RPMI7951 (cell line): ENCODE measurements around the gene STX1B. TPM values are rescaled to one million over a fixed set of nuclear protein-coding genes. Genes with fewer than 3 reads are reported as not detected.
"Not testable (repeated sequence)": the region's sequence is repeated elsewhere in the genome, so short reads cannot be mapped to it uniquely, and the experiment has no call there.

Experiments used
- DNase-seq: peaks from one replicate; pipeline ENCODE4 v3.0.0-alpha.2; 2012; ENCODE audit warnings: low read depth
- total RNA-seq: library from RNA; depleted of rRNA; stranded (reverse); fragments of >200 nt; shearing (Covaris generic); gene quantifications from 2 replicates; pipeline ENCODE4 v1.2.3, GENCODE V29; 2014

The STX1B gene
- total RNA-seq, 1 experiment from 2014 or later, result 0.60 TPM

DNA sequence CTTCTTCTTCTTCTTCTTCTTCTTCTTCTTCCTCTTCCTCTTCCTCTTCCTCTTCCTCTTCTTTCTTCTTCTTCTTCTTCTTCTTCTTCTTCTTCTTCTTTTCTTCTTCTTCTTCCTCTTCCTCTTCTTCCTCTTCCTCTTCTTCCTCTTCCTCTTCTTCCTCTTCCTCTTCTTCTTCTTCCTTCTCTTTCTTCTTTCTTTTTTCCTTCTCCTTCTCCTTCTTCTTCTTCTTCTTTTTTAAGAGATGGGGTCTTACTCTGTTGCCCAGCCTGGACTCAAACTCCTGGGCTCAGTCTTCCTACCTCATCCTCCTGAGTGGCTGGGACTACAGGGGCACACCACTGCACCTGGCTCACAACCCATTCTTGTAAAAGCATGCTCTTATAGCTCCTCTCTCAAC lies 2.9 kb upstream of the STX1B start:
- DNase-seq, result not testable (repeated sequence)

DNA sequence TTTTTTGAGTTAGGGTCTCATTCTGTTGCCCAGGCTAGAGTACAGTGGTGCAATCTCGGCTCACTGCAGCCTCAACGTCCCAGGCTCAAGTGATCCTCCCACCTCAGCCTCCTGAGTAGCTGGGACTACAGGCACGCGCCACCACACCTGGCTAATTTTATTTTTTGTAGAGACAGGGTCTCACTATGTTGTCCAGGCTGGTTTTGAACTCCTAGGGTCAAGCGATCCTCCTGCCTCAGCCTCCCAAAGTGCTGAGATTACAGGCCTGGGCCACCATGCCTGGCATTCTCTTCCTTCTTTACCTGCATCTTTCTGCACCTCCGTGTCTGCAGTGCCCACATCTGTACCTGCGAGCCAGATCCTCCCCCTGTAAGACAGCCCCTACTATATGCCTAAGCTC lies 1.4 kb upstream of the STX1B start:
- not testable (repeated sequence) for DNase-seq

DNA sequence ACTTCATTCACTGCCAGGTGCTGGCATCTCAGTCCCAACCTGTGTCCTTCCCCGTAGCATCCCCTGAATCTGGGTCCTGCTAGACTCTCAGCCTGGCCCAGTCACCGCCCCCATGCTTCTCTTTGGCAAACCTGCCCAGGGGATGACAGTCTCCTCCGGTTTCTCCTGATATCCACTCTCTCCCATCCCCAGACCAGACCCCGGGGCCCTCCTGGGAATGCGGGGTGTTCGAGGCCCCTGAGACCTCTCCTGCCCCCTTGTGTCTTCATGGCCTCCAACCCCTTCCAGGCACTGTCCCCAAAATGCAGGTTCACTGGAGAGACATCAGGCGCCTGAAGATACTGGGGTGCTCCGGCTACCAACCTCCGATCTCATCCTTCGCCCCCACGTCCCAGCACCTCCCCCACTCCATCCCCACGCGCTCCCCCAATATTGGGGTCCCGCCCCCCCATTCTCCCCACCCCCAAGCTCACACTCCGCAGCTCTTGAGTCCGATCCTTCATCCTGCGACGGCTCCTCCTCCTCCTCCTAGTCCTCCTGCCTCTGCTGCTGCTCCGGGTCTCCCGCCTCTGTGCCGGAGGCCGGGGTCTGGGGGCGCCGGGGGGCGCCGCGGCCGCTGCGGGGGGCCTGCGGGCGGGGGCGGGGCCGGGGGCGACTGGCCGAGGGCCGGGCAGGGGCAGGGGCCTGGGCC lies 399 bp downstream of the STX1B start:
- no peak for DNase-seq

DNA sequence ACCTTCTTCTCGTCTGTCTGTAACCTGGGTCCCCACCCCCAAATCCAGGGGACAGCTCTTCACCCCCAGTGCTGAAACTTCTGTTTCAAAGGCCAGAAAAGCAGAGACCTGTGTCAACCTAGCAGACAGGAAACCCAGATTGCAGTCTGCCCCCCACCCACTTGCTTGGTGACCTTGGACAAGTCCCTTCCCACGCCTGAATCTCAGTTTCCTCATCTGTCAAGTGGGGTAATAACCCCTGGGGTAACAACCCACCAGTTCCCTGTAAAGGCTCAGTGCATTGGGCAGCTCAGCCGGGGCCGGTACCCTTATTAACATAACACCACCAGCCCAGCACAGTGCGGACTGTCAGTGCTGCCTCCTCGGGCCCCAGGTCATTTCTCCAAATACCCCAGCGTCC lies 1.3 kb downstream of the STX1B start:
- no peak for DNase-seq

GRCh38 chr16:31008551-31008950 lies 1.9 kb downstream of the STX1B start:
- no peak for DNase-seq

- DNase-seq, result peak; percentile 64
These were observed 2.3 kb downstream of the STX1B start for GRCh38 chr16:31008149-31008548.

DNA sequence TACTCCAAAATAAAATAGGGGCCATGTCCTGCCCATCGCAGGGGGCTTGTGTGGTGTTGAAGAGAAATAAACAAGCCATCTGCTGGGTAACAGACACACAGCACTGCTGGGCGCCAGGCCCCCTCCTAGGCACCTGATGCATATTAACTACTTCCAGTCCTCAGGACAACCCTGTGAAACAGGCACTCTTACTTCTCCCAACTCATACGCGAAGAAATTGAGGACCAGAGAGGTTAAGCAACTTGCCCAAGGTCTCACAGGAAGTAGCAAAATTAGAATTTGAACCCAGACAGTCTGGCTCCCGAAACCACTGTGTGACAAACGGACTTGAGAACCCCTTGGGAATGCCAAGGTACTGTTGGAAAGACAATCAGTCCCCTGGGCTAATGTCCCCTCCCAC lies 2.8 kb downstream of the STX1B start:
- DNase-seq, result no peak

- DNase-seq, result no peak
These were observed 3.8 kb downstream of the STX1B start for GRCh38 chr16:31006589-31006988.

DNA sequence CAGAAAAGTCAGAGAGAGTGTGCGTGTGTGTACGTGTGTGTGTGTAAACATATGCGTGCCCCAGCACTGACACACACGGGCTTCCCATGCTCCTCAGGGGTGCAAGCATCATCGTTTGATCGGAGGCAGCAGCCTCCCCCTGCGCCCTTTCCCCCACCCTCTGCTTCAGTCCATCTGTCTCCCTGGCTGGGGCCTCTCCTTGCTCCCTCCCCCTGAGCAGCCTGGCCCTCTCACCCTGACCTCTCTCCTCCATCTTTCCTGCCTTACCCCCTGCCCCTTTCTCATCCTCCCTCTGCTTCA lies 4.4 kb downstream of the STX1B start:
- no peak for DNase-seq

DNA sequence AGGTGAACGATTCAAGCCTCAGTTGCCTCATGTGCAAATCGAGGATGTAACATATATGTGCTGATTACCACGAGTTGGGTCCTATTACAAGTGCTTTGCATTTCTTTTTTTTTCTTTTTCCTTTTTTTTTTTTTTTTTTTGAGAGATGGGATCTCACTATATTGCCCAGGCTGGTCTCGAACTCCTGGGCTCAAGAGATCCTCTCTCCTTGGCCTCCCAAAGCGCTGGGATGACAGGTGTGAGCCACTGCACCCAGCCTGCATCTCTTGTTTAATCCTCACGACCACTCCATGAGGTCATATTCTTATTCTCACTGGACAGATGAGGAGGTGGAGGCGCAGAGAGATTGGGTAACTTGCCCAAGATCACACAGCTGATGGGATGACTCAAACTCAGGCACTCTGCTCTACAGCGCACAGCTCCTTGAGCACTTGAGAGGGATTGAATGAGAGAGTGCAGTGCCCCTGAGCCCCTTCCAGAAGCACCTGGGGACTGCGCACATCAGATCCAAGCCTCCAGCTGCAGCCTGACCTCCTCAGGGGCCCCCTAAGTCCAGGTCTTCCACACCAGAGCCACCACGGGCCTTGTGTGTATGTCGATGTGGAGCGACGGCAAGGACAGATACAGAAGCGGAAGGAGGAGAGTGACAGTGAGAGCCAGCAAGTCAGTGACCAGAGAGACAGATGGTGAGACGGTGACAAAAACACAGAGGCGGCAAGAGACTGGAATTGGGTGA lies 4.9 kb downstream of the STX1B start:
- DNase-seq, result no peak

- no peak for DNase-seq
These were observed 5.8 kb downstream of the STX1B start for GRCh38 chr16:31004658-31005057.

DNA sequence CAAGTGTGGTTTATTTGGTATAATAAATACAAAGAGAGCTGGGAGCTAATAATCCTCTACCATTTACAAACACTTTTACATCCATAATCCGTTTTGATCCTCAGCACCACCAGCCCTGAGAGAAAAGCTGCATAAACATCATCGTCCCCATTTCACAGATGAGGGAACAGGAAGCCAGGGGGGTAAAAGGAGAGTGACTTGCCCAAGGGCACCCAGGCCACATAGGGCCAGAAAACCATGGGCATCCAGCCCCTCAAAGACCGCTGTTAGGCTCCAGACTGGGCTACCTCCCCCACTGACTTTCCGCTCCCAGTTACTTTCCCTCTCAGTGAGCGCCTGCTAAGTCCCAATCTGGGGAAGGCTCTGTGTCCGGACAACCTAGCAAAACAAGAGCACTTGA lies 6.7 kb downstream of the STX1B start:
- no peak for DNase-seq

DNA sequence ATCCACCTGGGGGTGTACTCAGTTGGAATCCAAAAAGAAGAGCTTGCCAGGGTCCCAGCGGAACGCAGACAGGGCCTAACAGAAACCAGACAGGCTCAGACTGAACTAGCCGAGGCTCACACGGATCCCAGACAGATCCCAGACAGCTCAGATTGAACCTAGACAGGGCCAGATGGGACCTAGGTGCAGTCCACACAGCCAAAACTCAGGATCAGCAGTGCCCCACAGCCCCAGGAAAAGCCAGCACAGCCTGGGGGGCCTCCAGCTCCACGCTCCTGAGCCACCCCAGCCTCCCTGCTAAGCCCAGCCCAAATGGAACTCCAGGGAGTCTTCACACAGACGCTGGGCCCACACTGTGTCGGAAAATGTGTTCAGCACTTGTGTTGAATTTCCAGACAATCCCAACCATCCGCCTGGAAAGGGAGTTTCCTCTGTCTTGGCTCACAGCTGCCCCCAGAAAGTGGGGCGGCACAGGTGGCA lies 7.5 kb downstream of the STX1B start:
- DNase-seq, result no peak

- no peak for DNase-seq
These were observed 8.2 kb downstream of the STX1B start for GRCh38 chr16:31002250-31002700.

GRCh38 chr16:31001507-31002249 lies 8.8 kb downstream of the STX1B start:
- no peak for DNase-seq

DNA sequence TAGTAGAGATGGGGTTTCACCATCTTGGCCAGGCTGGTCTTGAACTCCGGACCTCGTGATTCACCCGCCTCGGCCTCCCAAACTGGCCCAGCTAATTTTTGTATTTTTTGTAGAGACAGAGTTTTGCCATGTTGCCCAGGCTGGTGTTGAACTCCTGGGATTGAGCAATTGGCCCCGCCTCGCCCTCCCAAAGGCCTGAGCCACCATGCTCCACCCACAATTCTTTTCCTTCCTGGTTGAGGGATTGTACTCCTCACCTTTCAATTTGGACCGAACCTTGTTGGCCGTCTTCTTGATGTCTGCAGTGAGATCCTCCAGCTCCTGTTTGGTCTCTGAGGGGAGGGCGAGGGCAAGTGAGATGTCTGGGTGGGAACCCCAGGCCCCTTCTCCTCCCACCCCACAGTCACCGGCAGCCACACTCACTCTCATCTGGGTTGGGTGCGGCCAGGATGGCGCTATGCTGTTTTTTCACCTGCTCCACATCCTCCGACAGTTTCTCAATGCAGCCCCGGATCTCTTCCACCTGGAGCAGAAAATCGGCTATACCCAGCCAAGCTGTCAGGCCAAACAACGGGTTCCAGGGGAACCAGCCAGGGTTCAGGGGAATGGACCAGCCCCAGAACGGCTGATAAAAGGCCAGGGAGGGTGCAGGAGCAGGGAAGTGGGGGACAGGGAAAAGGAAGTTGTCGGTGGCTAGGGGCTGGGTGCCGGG lies 9.6 kb downstream of the STX1B start:
- no peak for DNase-seq

DNA sequence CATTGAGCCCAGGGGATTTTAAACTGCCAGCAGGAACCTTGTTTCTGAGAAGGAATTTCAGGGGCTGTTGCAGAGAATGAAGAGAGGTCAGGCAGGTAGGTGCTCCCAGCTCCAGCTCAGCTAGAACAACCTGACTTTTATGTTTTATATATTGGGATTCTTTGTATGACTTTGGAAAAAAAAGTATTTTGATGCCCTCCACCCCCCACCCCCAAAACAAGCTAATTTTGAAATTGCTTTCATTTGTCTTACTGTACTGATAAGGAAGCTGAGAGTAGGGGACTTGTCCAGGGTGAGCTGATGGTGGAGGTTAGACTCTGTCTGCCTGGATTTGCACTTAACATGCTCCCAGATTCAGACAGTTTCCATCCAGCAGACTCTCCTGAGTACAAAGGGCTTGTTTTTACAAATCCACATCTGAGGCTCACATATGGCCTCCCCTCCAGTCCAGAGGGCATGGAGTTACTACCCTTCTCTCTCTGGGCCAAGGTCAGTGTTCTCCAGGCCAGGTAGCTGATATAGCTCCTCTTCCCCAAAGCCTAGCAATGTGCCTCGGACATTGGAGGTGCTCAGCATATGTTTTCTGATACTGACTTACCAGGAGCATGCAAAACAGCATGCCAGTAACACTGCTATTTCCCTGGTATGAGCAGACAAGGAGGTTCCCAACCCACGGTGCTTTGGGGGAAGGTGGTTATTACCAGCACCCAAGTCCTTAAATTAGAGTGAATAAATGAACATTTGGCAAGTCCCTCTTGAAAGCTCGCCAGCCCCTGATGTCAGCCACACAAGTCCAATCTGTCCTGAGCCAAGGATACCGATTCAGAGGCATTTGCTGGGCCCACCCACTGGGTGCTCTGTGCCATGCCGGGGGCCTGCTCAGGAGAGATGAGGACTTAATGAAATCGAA lies 11.3 kb downstream of the STX1B start:
- DNase-seq, result no peak

DNA sequence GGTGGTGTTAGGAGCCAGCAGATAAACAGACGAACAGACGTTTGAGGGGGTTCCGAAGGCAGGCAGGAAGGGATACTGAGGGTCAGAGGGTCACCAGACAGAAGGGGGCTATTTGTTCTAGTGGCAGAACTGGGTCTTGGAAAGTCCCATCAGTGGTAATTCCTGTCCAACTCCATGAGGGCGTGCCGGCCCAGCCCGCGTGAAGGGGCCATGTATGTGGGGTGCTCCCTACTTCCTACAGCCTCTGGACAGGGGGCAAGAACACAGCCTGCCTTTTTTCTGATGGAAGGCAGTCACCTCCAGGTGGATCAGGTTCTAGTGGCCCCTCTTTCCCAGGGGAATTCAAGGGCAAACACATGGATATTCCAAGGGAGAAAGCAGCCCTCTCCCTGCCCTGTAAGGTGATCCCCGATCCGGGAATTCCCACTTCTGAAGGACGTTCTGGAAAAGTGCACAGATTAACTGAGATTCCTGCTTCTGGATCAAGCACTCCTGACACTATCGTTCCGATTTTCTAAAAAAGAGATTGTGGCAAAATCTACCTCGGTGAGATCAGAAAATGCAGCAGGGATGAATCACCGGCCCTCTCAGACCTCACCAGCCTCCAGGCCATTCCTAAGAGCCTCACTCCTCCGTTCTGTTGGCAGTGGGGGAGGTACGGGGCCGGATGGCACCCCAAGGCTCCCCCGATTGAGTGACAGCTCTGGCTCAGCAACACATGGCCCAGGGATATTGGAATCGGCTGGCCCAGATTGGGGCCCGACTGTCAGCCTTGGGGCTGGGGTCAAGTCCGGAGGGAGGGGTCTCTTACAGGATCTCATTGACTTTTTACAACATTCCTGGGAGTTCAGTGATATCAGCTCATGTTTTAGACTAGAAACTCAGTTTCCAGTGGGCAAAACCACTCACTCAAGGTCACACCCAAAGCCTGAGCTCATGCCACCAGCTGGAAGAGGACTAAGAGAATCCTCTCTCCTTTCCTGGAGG lies 12.4 kb downstream of the STX1B start:
- DNase-seq, result peak; percentile 91

GRCh38 chr16:30996985-30997724 lies 13.3 kb downstream of the STX1B start:
- peak; percentile 78 for DNase-seq
